ENCODE data around the gene GMDS. TPM values are rescaled to one million over a fixed set of nuclear protein-coding genes. Genes with fewer than 3 reads are reported as not detected.

GMDS gene
- total and polyA plus RNA-seq, 2 of the 13 experiments (the other 11 are each of a cell fraction or from before 2014, with no cell fraction given) = 64.4 to 112 TPM

DNA sequence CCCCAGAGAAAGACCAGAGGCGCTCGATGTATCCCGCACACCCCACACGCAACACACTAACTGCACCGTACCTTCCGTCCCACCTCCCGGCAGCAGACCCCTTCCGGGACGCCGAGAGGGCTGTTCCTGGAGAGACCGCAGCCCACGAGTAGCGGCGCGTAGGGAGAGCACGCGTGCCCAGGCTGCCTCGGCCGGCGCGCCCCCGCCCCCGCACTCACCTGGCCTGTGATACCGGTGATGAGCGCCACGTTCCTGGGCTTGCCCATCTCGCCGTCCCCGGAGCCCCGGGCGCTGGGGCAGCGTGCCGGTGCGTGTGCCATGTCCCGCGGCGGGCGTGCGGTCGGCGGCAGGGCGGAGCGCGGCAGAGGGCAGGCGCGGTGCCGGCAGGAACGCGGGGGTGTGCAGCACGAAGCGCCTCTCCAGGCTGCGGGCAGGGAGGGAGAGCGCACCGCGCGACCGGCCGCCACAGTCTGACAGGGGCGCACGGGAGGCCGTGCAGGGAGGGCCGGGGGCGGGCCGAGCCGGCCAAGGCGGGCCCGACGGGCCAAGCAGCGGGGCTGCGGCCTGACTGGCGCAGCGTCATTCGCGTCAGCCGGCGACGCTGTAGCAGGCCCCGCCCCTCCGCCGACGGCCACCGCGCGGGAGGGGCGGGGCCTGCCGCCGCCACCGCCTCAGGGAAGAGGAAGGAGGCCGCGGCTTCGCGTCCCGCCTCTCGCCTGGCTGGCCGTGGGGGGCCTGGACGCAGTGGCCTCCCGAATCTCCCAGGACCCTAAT, at the start of gene GMDS (continued):
- TF ChIP-seq ZFYVE20 (CRISPR knock-in tag; IDR thresholded peaks at IDR 0.05; ENCODE audit: borderline replicate concordance, low read depth) (peak; percentile 80; the same call in 1 of the 2 replicates), MATR3 (CRISPR knock-in tag; IDR thresholded peaks at IDR 0.05) (0 out of 2 replicates have a peak, but pooled peaks have one; percentile 25), RARA (CRISPR knock-in tag; IDR thresholded peaks at IDR 0.05) (no peak), NFE2L1 (CRISPR knock-in tag; IDR thresholded peaks at IDR 0.05; ENCODE audit: borderline replicate concordance) (0 out of 2 replicates have a peak, but pooled peaks have one; percentile 32), RFX1 (IDR thresholded peaks at IDR 0.05) (no peak), DPF2 (CRISPR knock-in tag; IDR thresholded peaks at IDR 0.05; ENCODE audit: borderline replicate concordance, low read depth) (no peak), FOXJ3 (CRISPR knock-in tag; IDR thresholded peaks at IDR 0.05; ENCODE audit: borderline replicate concordance) (no peak), ZNF558 (CRISPR knock-in tag; IDR thresholded peaks at IDR 0.05; ENCODE audit: borderline replicate concordance) (peak; percentile 86; the same call in 1 of the 2 replicates), ZNF446 (CRISPR knock-in tag; IDR thresholded peaks at IDR 0.05) (peak; percentile 88), KMT2A (CRISPR knock-in tag; IDR thresholded peaks at IDR 0.05) (peak; percentile 78), ZSCAN31 (CRISPR knock-in tag; IDR thresholded peaks at IDR 0.05; ENCODE audit: low read depth) (peak; percentile 93), IRF2 (CRISPR knock-in tag; IDR thresholded peaks at IDR 0.05) (no peak)
- TF ChIP-seq, protein P1, sequence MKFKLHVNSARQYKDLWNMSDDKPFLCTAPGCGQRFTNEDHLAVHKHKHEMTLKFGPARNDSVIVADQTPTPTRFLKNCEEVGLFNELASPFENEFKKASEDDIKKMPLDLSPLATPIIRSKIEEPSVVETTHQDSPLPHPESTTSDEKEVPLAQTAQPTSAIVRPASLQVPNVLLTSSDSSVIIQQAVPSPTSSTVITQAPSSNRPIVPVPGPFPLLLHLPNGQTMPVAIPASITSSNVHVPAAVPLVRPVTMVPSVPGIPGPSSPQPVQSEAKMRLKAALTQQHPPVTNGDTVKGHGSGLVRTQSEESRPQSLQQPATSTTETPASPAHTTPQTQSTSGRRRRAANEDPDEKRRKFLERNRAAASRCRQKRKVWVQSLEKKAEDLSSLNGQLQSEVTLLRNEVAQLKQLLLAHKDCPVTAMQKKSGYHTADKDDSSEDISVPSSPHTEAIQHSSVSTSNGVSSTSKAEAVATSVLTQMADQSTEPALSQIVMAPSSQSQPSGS (CRISPR knock-in tag; IDR thresholded peaks at IDR 0.05) = peak; percentile 60; the same call in 1 of the 2 replicates
- TF ChIP-seq, protein P2, sequence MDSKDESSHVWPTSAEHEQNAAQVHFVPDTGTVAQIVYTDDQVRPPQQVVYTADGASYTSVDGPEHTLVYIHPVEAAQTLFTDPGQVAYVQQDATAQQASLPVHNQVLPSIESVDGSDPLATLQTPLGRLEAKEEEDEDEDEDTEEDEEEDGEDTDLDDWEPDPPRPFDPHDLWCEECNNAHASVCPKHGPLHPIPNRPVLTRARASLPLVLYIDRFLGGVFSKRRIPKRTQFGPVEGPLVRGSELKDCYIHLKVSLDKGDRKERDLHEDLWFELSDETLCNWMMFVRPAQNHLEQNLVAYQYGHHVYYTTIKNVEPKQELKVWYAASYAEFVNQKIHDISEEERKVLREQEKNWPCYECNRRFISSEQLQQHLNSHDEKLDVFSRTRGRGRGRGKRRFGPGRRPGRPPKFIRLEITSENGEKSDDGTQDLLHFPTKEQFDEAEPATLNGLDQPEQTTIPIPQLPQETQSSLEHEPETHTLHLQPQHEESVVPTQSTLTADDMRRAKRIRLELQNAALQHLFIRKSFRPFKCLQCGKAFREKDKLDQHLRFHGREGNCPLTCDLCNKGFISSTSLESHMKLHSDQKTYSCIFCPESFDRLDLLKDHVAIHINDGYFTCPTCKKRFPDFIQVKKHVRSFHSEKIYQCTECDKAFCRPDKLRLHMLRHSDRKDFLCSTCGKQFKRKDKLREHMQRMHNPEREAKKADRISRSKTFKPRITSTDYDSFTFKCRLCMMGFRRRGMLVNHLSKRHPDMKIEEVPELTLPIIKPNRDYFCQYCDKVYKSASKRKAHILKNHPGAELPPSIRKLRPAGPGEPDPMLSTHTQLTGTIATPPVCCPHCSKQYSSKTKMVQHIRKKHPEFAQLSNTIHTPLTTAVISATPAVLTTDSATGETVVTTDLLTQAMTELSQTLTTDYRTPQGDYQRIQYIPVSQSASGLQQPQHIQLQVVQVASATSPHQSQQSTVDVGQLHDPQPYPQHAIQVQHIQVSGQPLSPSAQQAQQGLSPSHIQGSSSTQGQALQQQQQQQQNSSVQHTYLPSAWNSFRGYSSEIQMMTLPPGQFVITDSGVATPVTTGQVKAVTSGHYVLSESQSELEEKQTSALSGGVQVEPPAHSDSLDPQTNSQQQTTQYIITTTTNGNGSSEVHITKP (CRISPR knock-in tag; IDR thresholded peaks at IDR 0.05; ENCODE audit: low read depth) = 0 out of 2 replicates have a peak, but pooled peaks have one; percentile 31
- TF ChIP-seq, protein P3, sequence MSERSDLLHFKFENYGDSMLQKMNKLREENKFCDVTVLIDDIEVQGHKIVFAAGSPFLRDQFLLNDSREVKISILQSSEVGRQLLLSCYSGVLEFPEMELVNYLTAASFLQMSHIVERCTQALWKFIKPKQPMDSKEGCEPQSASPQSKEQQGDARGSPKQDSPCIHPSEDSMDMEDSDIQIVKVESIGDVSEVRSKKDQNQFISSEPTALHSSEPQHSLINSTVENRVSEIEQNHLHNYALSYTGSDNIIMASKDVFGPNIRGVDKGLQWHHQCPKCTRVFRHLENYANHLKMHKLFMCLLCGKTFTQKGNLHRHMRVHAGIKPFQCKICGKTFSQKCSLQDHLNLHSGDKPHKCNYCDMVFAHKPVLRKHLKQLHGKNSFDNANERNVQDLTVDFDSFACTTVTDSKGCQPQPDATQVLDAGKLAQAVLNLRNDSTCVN (CRISPR knock-in tag; IDR thresholded peaks at IDR 0.05; ENCODE audit: borderline replicate concordance) = no peak
- TF ChIP-seq, protein P4, sequence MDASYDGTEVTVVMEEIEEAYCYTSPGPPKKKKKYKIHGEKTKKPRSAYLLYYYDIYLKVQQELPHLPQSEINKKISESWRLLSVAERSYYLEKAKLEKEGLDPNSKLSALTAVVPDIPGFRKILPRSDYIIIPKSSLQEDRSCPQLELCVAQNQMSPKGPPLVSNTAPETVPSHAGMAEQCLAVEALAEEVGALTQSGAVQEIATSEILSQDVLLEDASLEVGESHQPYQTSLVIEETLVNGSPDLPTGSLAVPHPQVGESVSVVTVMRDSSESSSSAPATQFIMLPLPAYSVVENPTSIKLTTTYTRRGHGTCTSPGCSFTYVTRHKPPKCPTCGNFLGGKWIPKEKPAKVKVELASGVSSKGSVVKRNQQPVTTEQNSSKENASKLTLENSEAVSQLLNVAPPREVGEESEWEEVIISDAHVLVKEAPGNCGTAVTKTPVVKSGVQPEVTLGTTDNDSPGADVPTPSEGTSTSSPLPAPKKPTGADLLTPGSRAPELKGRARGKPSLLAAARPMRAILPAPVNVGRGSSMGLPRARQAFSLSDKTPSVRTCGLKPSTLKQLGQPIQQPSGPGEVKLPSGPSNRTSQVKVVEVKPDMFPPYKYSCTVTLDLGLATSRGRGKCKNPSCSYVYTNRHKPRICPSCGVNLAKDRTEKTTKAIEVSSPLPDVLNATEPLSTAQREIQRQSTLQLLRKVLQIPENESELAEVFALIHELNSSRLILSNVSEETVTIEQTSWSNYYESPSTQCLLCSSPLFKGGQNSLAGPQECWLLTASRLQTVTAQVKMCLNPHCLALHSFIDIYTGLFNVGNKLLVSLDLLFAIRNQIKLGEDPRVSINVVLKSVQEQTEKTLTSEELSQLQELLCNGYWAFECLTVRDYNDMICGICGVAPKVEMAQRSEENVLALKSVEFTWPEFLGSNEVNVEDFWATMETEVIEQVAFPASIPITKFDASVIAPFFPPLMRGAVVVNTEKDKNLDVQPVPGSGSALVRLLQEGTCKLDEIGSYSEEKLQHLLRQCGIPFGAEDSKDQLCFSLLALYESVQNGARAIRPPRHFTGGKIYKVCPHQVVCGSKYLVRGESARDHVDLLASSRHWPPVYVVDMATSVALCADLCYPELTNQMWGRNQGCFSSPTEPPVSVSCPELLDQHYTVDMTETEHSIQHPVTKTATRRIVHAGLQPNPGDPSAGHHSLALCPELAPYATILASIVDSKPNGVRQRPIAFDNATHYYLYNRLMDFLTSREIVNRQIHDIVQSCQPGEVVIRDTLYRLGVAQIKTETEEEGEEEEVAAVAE (CRISPR knock-in tag; IDR thresholded peaks at IDR 0.05; ENCODE audit: borderline replicate concordance) = no peak
